Adrenal gland (tissue), 12 donors: ENCODE data around the gene BTBD9. TPM values are rescaled to one million over a fixed set of nuclear protein-coding genes. Genes with fewer than 3 reads are reported as not detected.

ENCODE experiments used
- DNase-seq, 7 donors: peaks; one replicate each; pipeline ENCODE4 v3.0.0-alpha.2; 2019 to 2020
- H3K27ac ChIP-seq, 5 donors: fragments of 200-600 bp; sonication (generic) in 4 of 5; 1 replicate in 3 of 5; 2 replicates in 2 of 5; pipeline versions ENCODE4 v1.5.1 to v1.8.0; 2016 to 2020; ENCODE audit warnings: mild to moderate bottlenecking in 1 of 5
- H3K27me3 ChIP-seq: fragments of 200-600 bp; 2 replicates; pipeline ENCODE4 v1.8.0; 2021
- H3K36me3 ChIP-seq, 2 donors: fragments of 200-600 bp; replicated peaks in 1 of 2; 1 replicate in 1 of 2; 2 replicates in 1 of 2; pipeline versions ENCODE4 v1.5.1 to v1.8.0; 2018 to 2022
- H3K4me1 ChIP-seq, 2 donors: fragments of 200-600 bp; replicated peaks in 1 of 2; 1 replicate in 1 of 2; 2 replicates in 1 of 2; pipeline versions ENCODE4 v1.5.1 to v1.8.0; 2018 to 2021
- H3K4me3 ChIP-seq, 4 donors: fragments of 200-600 bp; sonication (generic) in 3 of 4; one replicate each; pipeline ENCODE4 v1.5.1; 2016 to 2018
- H3K9me3 ChIP-seq, 3 donors: fragments of 200-600 bp; sonication (generic) in 1 of 3; replicated peaks in 1 of 3; 1 replicate in 2 of 3; 2 replicates in 1 of 3; pipeline versions ENCODE4 v1.5.1 to v1.8.0; 2016 to 2021
- CTCF ChIP-seq, 6 experiments: fragments of 450-650 bp in 4 of 6; fragments of 200-600 bp in 2 of 6; sonication (generic) in 1 of 6; IDR thresholded peaks; 1 replicate in 5 of 6; 2 replicates in 1 of 6; pipeline versions ENCODE4 v1.5.1 to v1.8.0; 2016 to 2021; ENCODE audit warnings: antibody characterized with exemption in 6 of 6, mild to moderate bottlenecking in 2 of 6, moderate library complexity in 1 of 6
- POLR2A ChIP-seq, 2 donors: fragments of 450-650 bp; IDR thresholded peaks; one replicate each; pipeline ENCODE4 v1.6.1; 2017; ENCODE audit warnings: antibody characterized with exemption in 2 of 2, mild to moderate bottlenecking in 2 of 2, moderate library complexity in 1 of 2
- WGBS, 4 donors: extraction: QIAGEN DNeasy Blood & Tissue Kit in 2 of 4; methylation state at CpG; one replicate each; pipeline versions ENCODE4 v1.1.5 to v1.1.7; 2013 to 2017; 5-methylcytosine and 5-hydroxymethylcytosine counted together
- intact Hi-C, 2 donors: fragments of 100-400 bp; cut with DNase I; formaldehyde crosslinking; loops; one replicate each; pipeline versions ENCODE4 v1.14.1 to v1.15.0; 2022 to 2023
- polyA plus RNA-seq, 3 donors: library from polyadenylated mRNA; stranded (reverse); fragments of 200-250 nt in 2 of 3; fragments of 350-450 nt in 1 of 3; fragmentation: Illumina TruSeq in 1 of 3; extraction: RNeasy Lipid Tissue Mini Kit (QIAGEN cat#74804) in 1 of 3; gene quantifications; one replicate each; pipeline ENCODE4 v1.2.3, GENCODE V29; 2013 to 2014
- total RNA-seq, 9 donors: library from RNA; depleted of rRNA in 4 of 9; stranded (reverse); fragments of >200 nt in 4 of 9; fragments of 120-200 nt in 1 of 9; fragmentation: NEBNext Ultra II Directional in 1 of 9; extraction: Animal tissue kit (Norgen Biotek cat#: 25700) in 1 of 9; gene quantifications; one replicate each; pipeline versions ENCODE4 v1.1.0 to v1.2.4, GENCODE V29; 2013 to 2023
- donor health status: healthy with polysubstance abuse.
- donor health status: Bipolar disorder and iron deficiency.
- donor health status: DM: yes; HTN: yes; CAD: no.
- donor health status: DM: no; HTN: no; CAD: no.
- donor health status: DM: no; HTN: no; CAD: no.
- donor health status: DM: yes; HTN: yes; CAD: no.

Gene BTBD9
- total and polyA plus RNA-seq, 12 donors = 2.4 to 29.6 (median 18.1) TPM

DNA sequence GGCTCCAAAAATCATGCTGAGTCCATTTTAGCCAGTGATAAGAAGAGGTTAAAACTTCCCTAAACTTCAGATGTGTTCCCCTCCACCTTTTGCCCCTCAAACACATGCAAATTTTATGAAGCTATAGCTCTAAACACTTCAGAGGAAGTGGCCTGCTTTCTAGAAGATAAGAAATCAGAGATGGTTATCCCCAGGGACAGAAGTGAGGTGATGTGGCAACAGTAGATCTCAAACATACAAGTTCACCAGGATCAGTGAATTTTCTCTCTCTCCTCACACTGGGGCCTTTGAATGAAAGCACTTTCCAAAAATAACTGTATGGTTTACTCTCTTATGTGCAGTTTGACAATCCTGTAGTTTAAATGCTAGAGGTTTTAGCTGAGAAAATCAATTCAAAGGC is 332.0 kb downstream of the BTBD9 start:
- Histone ChIP-seq H3K27ac (no peak overlapping the region), H3K4me3 (no peak overlapping the region), H3K36me3 (no peaks in the 10 kb centered on the region), H3K4me1 (peaks cover 0 to 6% of the 10 kb centered on the region in 2 donors), H3K9me3 (no peaks in the 10 kb centered on the region), H3K27me3 (no peaks in the 10 kb centered on the region)
- no peak for DNase-seq
- no peak for TF ChIP-seq CTCF (IDR thresholded peaks at IDR 0.05)
- TF ChIP-seq POLR2A (IDR thresholded peaks at IDR 0.05) = no peak
- intact Hi-C loops = no loop called here

DNA sequence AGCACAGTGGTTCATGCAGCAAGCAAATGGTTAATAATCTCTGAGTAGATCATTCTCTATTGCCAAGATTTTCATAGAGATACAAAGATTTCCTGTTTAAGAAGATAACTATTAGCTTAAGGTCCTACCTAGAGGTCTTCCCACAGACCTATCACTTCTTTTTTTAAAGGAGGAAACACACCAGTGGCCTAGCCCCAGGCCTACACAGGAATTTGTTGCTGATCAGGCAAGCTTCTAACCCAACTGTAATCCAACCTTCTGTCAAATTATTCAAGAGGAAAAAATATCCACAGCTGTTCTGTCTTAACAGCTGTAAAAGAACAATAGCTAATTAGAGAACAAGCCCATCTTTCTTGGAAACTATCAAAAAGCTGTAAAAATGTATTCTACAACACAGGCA is 332.8 kb downstream of the BTBD9 start:
- Histone ChIP-seq H3K4me1 (peaks cover 0 to 6% of the 10 kb centered on the region in 2 donors), H3K36me3 (no peaks in the 10 kb centered on the region), H3K27ac (no peak overlapping the region), H3K27me3 (no peaks in the 10 kb centered on the region), H3K4me3 (no peak overlapping the region), H3K9me3 (no peaks in the 10 kb centered on the region)
- no peak for DNase-seq
- TF ChIP-seq CTCF (IDR thresholded peaks at IDR 0.05) (no peak), POLR2A (IDR thresholded peaks at IDR 0.05) (no peak)
- intact Hi-C loops = no loop called here

- Histone ChIP-seq H3K4me3 (no peak overlapping the region), H3K36me3 (no peaks in the 10 kb centered on the region), H3K9me3 (no peaks in the 10 kb centered on the region), H3K27me3 (no peaks in the 10 kb centered on the region), H3K4me1 (peaks cover 0 to 6% of the 10 kb centered on the region in 2 donors), H3K27ac (no peak overlapping the region)
- intact Hi-C loops = no loop called here
- TF ChIP-seq POLR2A (IDR thresholded peaks at IDR 0.05) (no peak), CTCF (IDR thresholded peaks at IDR 0.05) (no peak)
- WGBS, 4 donors = 69 to 81% (median 77%) methylated on average over 4 of the region's 4 CpGs
- DNase-seq = no peak
Measured at GRCh38 chr6:38305995-38306681, 333.6 kb downstream of the BTBD9 start.

- Histone ChIP-seq H3K36me3 (no peaks in the 10 kb centered on the region), H3K27ac (no peak overlapping the region), H3K9me3 (no peaks in the 10 kb centered on the region), H3K4me3 (no peak overlapping the region), H3K27me3 (no peaks in the 10 kb centered on the region), H3K4me1 (peaks cover 0 to 6% of the 10 kb centered on the region in 2 donors)
- intact Hi-C loops = no loop called here
- WGBS, 4 donors = 74 to 80% (median 77%) methylated on average over 2 of the region's 2 CpGs
- TF ChIP-seq CTCF (IDR thresholded peaks at IDR 0.05) (no peak), POLR2A (IDR thresholded peaks at IDR 0.05) (no peak)
- no peak for DNase-seq
Measured at GRCh38 chr6:38302838-38303237, 336.9 kb downstream of the BTBD9 start.
